A549 (cell line): ENCODE measurements around the gene ASIC5.

ENCODE experiments used
- EP300 ChIP-seq, 2 experiments: fragments of >200 bp; sonication (Bioruptor Twin); formaldehyde crosslinking; IDR thresholded peaks; 2 replicates in 1 of 2; 3 replicates in 1 of 2; pipeline ENCODE4 v1.6.1; 2016 to 2017
- MYC ChIP-seq: IDR thresholded peaks from 2 replicates; pipeline ENCODE4 v1.6.1; 2012; ENCODE audit warnings: mild to moderate bottlenecking, inconsistent platforms, low read length, improper control_type of control experiment, borderline replicate concordance
- NFE2L2 ChIP-seq: fragments of 150-350 bp; conservative IDR thresholded peaks from 2 replicates; pipeline ENCODE4 v1.6.1; 2014; ENCODE audit warnings: low read length
- POLR2A ChIP-seq: IDR thresholded peaks from 2 replicates; pipeline ENCODE4 v1.6.1; 2012; ENCODE audit warnings: mild to moderate bottlenecking, low read length
- RCOR1 ChIP-seq: fragments of 150-350 bp; IDR thresholded peaks from 2 replicates; pipeline ENCODE4 v1.6.1; 2014; ENCODE audit warnings: antibody characterized with exemption, low read length, low read depth
- RNF2 ChIP-seq: fragments of 200-600 bp; sonication (generic); IDR thresholded peaks from 2 replicates; pipeline ENCODE4 v1.6.1; 2016; ENCODE audit warnings: low read depth, mild to moderate bottlenecking, antibody characterized with exemption, moderate library complexity, borderline replicate concordance
- TF ChIP-seq, protein P1 (sequence below): fragments of >200 bp; sonication (Bioruptor Twin); formaldehyde crosslinking; IDR thresholded peaks from 3 replicates; pipeline ENCODE4 v1.5.1; 2016

DNA sequence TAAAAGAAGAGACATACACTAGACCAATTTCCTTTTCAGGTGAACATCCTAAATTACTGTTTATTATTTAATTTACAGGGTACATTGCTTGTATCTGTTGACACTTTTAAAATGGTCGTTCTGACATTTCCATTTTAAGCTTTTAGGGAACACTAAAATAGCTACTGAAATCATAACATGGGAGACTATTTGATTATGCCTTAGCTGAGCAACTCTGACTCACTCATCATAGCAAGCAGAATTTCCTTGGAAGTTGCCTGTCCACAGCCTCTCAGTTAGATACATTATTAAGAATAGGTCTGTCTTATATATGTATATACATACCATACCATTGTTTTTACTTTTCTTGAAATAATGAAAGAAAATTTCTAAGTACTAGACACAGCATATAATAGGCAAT lies 85.3 kb downstream of the ASIC5 start:
- no peak for TF ChIP-seq MYC
- TF ChIP-seq POLR2A: no peak
- TF ChIP-seq, protein P1, sequence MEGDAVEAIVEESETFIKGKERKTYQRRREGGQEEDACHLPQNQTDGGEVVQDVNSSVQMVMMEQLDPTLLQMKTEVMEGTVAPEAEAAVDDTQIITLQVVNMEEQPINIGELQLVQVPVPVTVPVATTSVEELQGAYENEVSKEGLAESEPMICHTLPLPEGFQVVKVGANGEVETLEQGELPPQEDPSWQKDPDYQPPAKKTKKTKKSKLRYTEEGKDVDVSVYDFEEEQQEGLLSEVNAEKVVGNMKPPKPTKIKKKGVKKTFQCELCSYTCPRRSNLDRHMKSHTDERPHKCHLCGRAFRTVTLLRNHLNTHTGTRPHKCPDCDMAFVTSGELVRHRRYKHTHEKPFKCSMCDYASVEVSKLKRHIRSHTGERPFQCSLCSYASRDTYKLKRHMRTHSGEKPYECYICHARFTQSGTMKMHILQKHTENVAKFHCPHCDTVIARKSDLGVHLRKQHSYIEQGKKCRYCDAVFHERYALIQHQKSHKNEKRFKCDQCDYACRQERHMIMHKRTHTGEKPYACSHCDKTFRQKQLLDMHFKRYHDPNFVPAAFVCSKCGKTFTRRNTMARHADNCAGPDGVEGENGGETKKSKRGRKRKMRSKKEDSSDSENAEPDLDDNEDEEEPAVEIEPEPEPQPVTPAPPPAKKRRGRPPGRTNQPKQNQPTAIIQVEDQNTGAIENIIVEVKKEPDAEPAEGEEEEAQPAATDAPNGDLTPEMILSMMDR: no peak
- no peak for TF ChIP-seq RCOR1
- no peak for TF ChIP-seq EP300 (IDR thresholded peaks at IDR 0.05)
- no peak for TF ChIP-seq NFE2L2
- no peak for TF ChIP-seq RNF2
